ENCODE data around the gene SIKE1. TPM values are rescaled to one million over a fixed set of nuclear protein-coding genes. Genes with fewer than 3 reads are reported as not detected.

The SIKE1 gene
- total RNA-seq, 1 experiment from 2014 or later: 60.7 TPM

- no peaks in the 10 kb centered on the region for H3K9me3 ChIP-seq (ENCODE audit: control insufficient read depth in 1 of 2, insufficient read depth in 1 of 2, low read depth in 1 of 2, low read length in 2 of 2)
- TF ChIP-seq SIN3A (IDR thresholded peaks at IDR 0.05; ENCODE audit: low read depth): no peak
- TF ChIP-seq CEBPB (IDR thresholded peaks at IDR 0.05; ENCODE audit: low read depth): no peak
- no peak for TF ChIP-seq ZBTB33 (IDR thresholded peaks at IDR 0.05; ENCODE audit: extremely low read depth, insufficient replicate concordance, low read length)
- no peak for TF ChIP-seq RAD21 (IDR thresholded peaks at IDR 0.05; ENCODE audit: low read depth)
- TF ChIP-seq POLR2A (IDR thresholded peaks at IDR 0.05; ENCODE audit: borderline replicate concordance, extremely low read depth, insufficient read depth, insufficient read length): no peak
- no peak for TF ChIP-seq FOSL1 (IDR thresholded peaks at IDR 0.05; ENCODE audit: low read depth)
- TF ChIP-seq, protein P1, sequence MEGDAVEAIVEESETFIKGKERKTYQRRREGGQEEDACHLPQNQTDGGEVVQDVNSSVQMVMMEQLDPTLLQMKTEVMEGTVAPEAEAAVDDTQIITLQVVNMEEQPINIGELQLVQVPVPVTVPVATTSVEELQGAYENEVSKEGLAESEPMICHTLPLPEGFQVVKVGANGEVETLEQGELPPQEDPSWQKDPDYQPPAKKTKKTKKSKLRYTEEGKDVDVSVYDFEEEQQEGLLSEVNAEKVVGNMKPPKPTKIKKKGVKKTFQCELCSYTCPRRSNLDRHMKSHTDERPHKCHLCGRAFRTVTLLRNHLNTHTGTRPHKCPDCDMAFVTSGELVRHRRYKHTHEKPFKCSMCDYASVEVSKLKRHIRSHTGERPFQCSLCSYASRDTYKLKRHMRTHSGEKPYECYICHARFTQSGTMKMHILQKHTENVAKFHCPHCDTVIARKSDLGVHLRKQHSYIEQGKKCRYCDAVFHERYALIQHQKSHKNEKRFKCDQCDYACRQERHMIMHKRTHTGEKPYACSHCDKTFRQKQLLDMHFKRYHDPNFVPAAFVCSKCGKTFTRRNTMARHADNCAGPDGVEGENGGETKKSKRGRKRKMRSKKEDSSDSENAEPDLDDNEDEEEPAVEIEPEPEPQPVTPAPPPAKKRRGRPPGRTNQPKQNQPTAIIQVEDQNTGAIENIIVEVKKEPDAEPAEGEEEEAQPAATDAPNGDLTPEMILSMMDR (IDR thresholded peaks at IDR 0.05 in 2 of 3, conservative IDR thresholded peaks at IDR 0.05 in 1 of 3; ENCODE audit: borderline replicate concordance in 1 of 3, insufficient read depth in 1 of 3, low read depth in 2 of 3, low read length in 2 of 3): no peak
- no peak for TF ChIP-seq YY1 (IDR thresholded peaks at IDR 0.05; ENCODE audit: extremely low read depth, insufficient replicate concordance, low read depth, low read length)
- TF ChIP-seq REST (IDR thresholded peaks at IDR 0.05; ENCODE audit: low read depth): no peak
- no peak for TF ChIP-seq TCF7L2 (IDR thresholded peaks at IDR 0.05; ENCODE audit: borderline replicate concordance, extremely low read depth, insufficient read depth, insufficient read length)
- TF ChIP-seq MAX (IDR thresholded peaks at IDR 0.05): no peak
- TF ChIP-seq, protein P2, sequence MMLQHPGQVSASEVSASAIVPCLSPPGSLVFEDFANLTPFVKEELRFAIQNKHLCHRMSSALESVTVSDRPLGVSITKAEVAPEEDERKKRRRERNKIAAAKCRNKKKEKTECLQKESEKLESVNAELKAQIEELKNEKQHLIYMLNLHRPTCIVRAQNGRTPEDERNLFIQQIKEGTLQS (IDR thresholded peaks at IDR 0.05): no peak
- no peak for TF ChIP-seq ELF1 (IDR thresholded peaks at IDR 0.05; ENCODE audit: borderline replicate concordance, low read depth)
- no peak for TF ChIP-seq EZH2phosphoT487 (IDR thresholded peaks at IDR 0.05; ENCODE audit: borderline replicate concordance)
- no peak for TF ChIP-seq SRF (IDR thresholded peaks at IDR 0.05; ENCODE audit: low read depth)
- TF ChIP-seq JUND (IDR thresholded peaks at IDR 0.05): no peak
- RAD21 ChIA-PET (ENCODE audit: low non-redundant PET in 1 of 2, low total read pairs in 2 of 2, uncharacterized antibody in 2 of 2, unreplicated experiment in 2 of 2): no interaction called here
- H2AFZ ChIP-seq (ENCODE audit: low read depth, low read length, poor library complexity, severe bottlenecking): no peak overlapping the region
- H3K27ac ChIP-seq (ENCODE audit: low read depth, low read length): no peak overlapping the region
- H3K9ac ChIP-seq (ENCODE audit: low read length): no peak overlapping the region
- CTCF ChIA-PET: no interaction called here
- no peak for DNase-seq (ENCODE audit: low read depth, low spot score)
- intact Hi-C loops (cut with micrococcal nuclease): no loop called here
- POLR2A ChIA-PET: no interaction called here
- 0 out of 2 replicates have a peak, but pooled peaks cover 15% of the 10 kb centered on the region for H4K20me1 ChIP-seq (ENCODE audit: insufficient read depth)
- H3K4me3 ChIP-seq (replicated peaks in 1 of 2; ENCODE audit: low read depth in 1 of 2, low read length in 2 of 2): no peak overlapping the region
- H3K27me3 ChIP-seq (ENCODE audit: insufficient read depth, low read length): no peaks in the 10 kb centered on the region
- no peak overlapping the region for H3K4me2 ChIP-seq (ENCODE audit: low read length)
- no TSS peak for BruUV-seq (replicated peaks)
- no peaks in the 10 kb centered on the region for H3K4me1 ChIP-seq (ENCODE audit: control insufficient read depth in 1 of 2, insufficient read depth in 2 of 2, low read length in 2 of 2)
- no peaks in the 10 kb centered on the region for H3K9me2 ChIP-seq (ENCODE audit: insufficient read depth)
- H3K36me3 ChIP-seq (ENCODE audit: control insufficient read depth in 1 of 2, insufficient read depth in 2 of 2, low read length in 2 of 2): peaks cover 77 to 83% of the 10 kb centered on the region in 2 experiments
- ATAC-seq: no peak
- H3K79me2 ChIP-seq (ENCODE audit: insufficient read depth, low read length): peaks cover 95% of the 10 kb centered on the region
These were observed 50.7 kb downstream of the SIKE1 start for GRCh38 chr1:114729782-114730181.

Measured in HCT116 (cell line).